Renal pelvis (tissue), 4 donors: ENCODE results near the gene APLNR. TPM values are rescaled to one million over a fixed set of nuclear protein-coding genes. Genes with fewer than 3 reads are reported as not detected.
A peak's percentile ranks its signal among the peaks of the same experiment; 100 is the strongest.

Source experiments
- DNase-seq: peaks from one replicate; pipeline ENCODE4 v3.0.0-alpha.2; 2013
- polyA plus RNA-seq, 3 donors: library from polyadenylated mRNA; unstranded; fragments of 120-200 nt; gene quantifications; one replicate each; pipeline ENCODE4 v1.2.1, GENCODE V29; 2013; ENCODE audit not compliant: insufficient read length in 3 of 3

Gene APLNR
- polyA plus RNA-seq, 3 donors, result 95.0 to 111 (median 96.0) TPM

- DNase-seq, result no peak
Observed at GRCh38 chr11:57260937-57261783, 24.1 kb upstream of the APLNR start.

- DNase-seq, result no peak
Observed at GRCh38 chr11:57256119-57256518, 19.1 kb upstream of the APLNR start.

- no peak for DNase-seq
Observed at GRCh38 chr11:57255618-57256017, 18.6 kb upstream of the APLNR start.

- DNase-seq, result no peak
Observed at GRCh38 chr11:57254631-57255030, 17.6 kb upstream of the APLNR start.

- DNase-seq, result no peak
Observed at GRCh38 chr11:57251491-57252104, 14.5 kb upstream of the APLNR start.

- DNase-seq, result no peak
Observed at GRCh38 chr11:57251037-57251436, 14.0 kb upstream of the APLNR start.

GRCh38 chr11:57249384-57250319 is 12.6 kb upstream of the APLNR start:
- DNase-seq, result peak; percentile 33

GRCh38 chr11:57248780-57249383 is 11.8 kb upstream of the APLNR start:
- peak; percentile 46 for DNase-seq

GRCh38 chr11:57244911-57245310 is 7.9 kb upstream of the APLNR start:
- DNase-seq, result no peak

- no peak for DNase-seq
Observed at GRCh38 chr11:57241353-57241972, 4.4 kb upstream of the APLNR start.

- DNase-seq, result no peak
Observed at GRCh38 chr11:57240757-57241156, 3.7 kb upstream of the APLNR start.

GRCh38 chr11:57240007-57240406 is 3.0 kb upstream of the APLNR start:
- DNase-seq, result no peak

- no peak for DNase-seq
Observed at GRCh38 chr11:57239348-57239747, 2.3 kb upstream of the APLNR start.

GRCh38 chr11:57235761-57236703 is 1.0 kb downstream of the APLNR start:
- DNase-seq, result no peak

- no peak for DNase-seq
Observed at GRCh38 chr11:57233702-57234101, 3.3 kb downstream of the APLNR start.

- DNase-seq, result no peak
Observed at GRCh38 chr11:57231539-57232253, 5.4 kb downstream of the APLNR start.

- DNase-seq, result no peak
Observed at GRCh38 chr11:57230791-57231538, 6.1 kb downstream of the APLNR start.

- no peak for DNase-seq
Observed at GRCh38 chr11:57230316-57230715, 6.7 kb downstream of the APLNR start.

GRCh38 chr11:57228600-57228999 is 8.4 kb downstream of the APLNR start:
- DNase-seq, result no peak
